ENCODE data around the gene TMEM131L. TPM values are rescaled to one million over a fixed set of nuclear protein-coding genes. Genes with fewer than 3 reads are reported as not detected.
A peak's percentile ranks its signal among the peaks of the same experiment; 100 is the strongest.

Gene TMEM131L
- total and polyA plus RNA-seq, 7 donors, result 0.60 to 27.2 (median 12.1) TPM

- no peak for DNase-seq
- Histone ChIP-seq H3K27ac (no peak overlapping the region), H3K9me3 (no peaks in the 10 kb centered on the region), H3K4me1 (peaks cover 0 to 23% (median 21%) of the 10 kb centered on the region in 4 donors), H3K36me3 (no peaks in the 10 kb centered on the region), H3K4me3 (no peak overlapping the region), H3K27me3 (no peaks in the 10 kb centered on the region)
- intact Hi-C loops (cut with DNase I), result loop anchor here (5.0 to 10.0 kb wide), 3 partner anchors 33 to 138 kb away; no protein-coding TSS in a partner anchor
- no peak for TF ChIP-seq CTCF (IDR thresholded peaks at IDR 0.05)
- TF ChIP-seq POLR2AphosphoS5 (IDR thresholded peaks at IDR 0.05), result no peak
- no peak for TF ChIP-seq EP300 (IDR thresholded peaks at IDR 0.05)
- no peak for TF ChIP-seq POLR2A (IDR thresholded peaks at IDR 0.05)
- 83 to 92% methylated on average over 12 of the region's 12 CpGs for WGBS, 2 donors
These were observed 104.2 kb downstream of the TMEM131L start for GRCh38 chr4:153570228-153570973.

- 90 to 92% methylated on average over 4 of the region's 4 CpGs for WGBS, 2 donors
- TF ChIP-seq POLR2AphosphoS5 (IDR thresholded peaks at IDR 0.05) (no peak), CTCF (IDR thresholded peaks at IDR 0.05) (no peak), POLR2A (IDR thresholded peaks at IDR 0.05) (no peak), EP300 (IDR thresholded peaks at IDR 0.05) (no peak)
- no peaks in the 10 kb centered on the region for H3K9me3 ChIP-seq
- intact Hi-C loops (cut with DNase I), result loop anchor here (5.0 to 10.0 kb wide), 3 partner anchors 34 to 139 kb away; no protein-coding TSS in a partner anchor
- DNase-seq, result no peak
- H3K27me3 ChIP-seq, result no peaks in the 10 kb centered on the region
- H3K27ac ChIP-seq, result no peak overlapping the region
- H3K4me3 ChIP-seq, result no peak overlapping the region
- H3K4me1 ChIP-seq, result peaks cover 0 to 26% (median 21%) of the 10 kb centered on the region in 4 donors
- no peaks in the 10 kb centered on the region for H3K36me3 ChIP-seq
These were observed 104.9 kb downstream of the TMEM131L start for GRCh38 chr4:153571006-153571545.

GRCh38 chr4:153572609-153573008 is 106.4 kb downstream of the TMEM131L start:
- Histone ChIP-seq H3K36me3 (no peaks in the 10 kb centered on the region), H3K27ac (peak overlapping the region in 3 of 4 donors; percentile 45 to 62 (median 60)), H3K4me1 (peaks cover 0 to 38% (median 23%) of the 10 kb centered on the region in 4 donors), H3K9me3 (no peaks in the 10 kb centered on the region), H3K27me3 (no peaks in the 10 kb centered on the region), H3K4me3 (no peak overlapping the region)
- DNase-seq, result no peak
- no peak for TF ChIP-seq EP300 (IDR thresholded peaks at IDR 0.05)
- TF ChIP-seq POLR2AphosphoS5 (IDR thresholded peaks at IDR 0.05), result no peak
- no peak for TF ChIP-seq POLR2A (IDR thresholded peaks at IDR 0.05)
- no peak for TF ChIP-seq CTCF (IDR thresholded peaks at IDR 0.05)
- intact Hi-C loops (cut with DNase I), result loop anchor here (5.0 to 10.0 kb wide), 3 partner anchors 35 to 140 kb away; no protein-coding TSS in a partner anchor
- 94 to 97% methylated on average over 3 of the region's 3 CpGs for WGBS, 2 donors

GRCh38 chr4:153573221-153573620 is 107.1 kb downstream of the TMEM131L start:
- peak; percentile 75 for DNase-seq
- Histone ChIP-seq H3K4me1 (peaks cover 0 to 38% (median 23%) of the 10 kb centered on the region in 4 donors), H3K36me3 (no peaks in the 10 kb centered on the region), H3K9me3 (no peaks in the 10 kb centered on the region), H3K27ac (peak overlapping the region; percentile 39 to 62 (median 52)), H3K4me3 (no peak overlapping the region), H3K27me3 (no peaks in the 10 kb centered on the region)
- intact Hi-C loops (cut with DNase I), result loop anchor here (5.0 to 10.0 kb wide), 3 partner anchors 36 to 141 kb away; no protein-coding TSS in a partner anchor
- TF ChIP-seq EP300 (IDR thresholded peaks at IDR 0.05) (no peak), POLR2AphosphoS5 (IDR thresholded peaks at IDR 0.05) (peak in 1 of 4 donors; percentile 27), CTCF (IDR thresholded peaks at IDR 0.05) (no peak), POLR2A (IDR thresholded peaks at IDR 0.05) (no peak)
- WGBS, 2 donors, result 89 to 96% methylated on average over 7 of the region's 7 CpGs
